GM12872 (cell line): Measurements from ENCODE around the gene ANP32A.

Experiments
- TF ChIP-seq, protein P1 (sequence below): IDR thresholded peaks from 3 replicates; pipeline ENCODE4 v1.5.1; 2011; ENCODE audit warnings: low read depth, mild to moderate bottlenecking, low read length, moderate library complexity; ENCODE audit not compliant: insufficient read depth

ANP32A gene

DNA sequence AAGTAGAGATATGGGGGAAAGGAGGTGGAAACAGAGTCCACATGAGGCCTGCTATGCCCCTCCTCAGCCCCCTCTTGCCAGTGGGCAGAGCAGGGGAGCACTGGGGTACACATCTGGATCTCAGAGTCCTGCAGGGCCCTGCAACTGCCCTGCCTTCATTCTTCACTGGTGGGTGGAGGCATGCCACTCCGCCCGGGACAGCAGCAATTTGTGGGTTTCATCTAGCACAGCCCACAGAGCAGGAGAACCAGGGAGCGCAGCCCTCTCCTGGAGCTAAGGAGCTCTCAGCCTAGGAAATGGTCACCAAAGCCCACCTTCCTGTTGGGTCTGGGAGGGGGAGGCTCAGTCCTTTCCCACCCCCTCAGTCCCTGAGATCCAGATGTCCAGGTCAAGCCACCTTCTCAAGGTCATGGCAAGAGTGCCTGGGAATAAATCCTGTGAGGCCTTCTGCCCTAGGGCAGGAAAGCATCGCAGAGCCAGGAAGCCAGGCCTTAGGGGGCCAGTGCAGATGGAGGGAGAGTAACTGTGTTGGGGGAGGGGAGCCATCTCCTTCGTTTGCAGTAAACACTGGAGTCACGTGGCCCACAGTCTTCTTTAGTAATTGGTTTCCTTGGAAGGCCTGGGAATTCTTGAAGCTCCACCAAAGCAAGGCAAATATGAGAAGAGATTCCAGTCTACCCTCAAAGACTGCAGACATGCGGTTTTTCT, 31.0 kb downstream of the ANP32A start:
- TF ChIP-seq, protein P1, sequence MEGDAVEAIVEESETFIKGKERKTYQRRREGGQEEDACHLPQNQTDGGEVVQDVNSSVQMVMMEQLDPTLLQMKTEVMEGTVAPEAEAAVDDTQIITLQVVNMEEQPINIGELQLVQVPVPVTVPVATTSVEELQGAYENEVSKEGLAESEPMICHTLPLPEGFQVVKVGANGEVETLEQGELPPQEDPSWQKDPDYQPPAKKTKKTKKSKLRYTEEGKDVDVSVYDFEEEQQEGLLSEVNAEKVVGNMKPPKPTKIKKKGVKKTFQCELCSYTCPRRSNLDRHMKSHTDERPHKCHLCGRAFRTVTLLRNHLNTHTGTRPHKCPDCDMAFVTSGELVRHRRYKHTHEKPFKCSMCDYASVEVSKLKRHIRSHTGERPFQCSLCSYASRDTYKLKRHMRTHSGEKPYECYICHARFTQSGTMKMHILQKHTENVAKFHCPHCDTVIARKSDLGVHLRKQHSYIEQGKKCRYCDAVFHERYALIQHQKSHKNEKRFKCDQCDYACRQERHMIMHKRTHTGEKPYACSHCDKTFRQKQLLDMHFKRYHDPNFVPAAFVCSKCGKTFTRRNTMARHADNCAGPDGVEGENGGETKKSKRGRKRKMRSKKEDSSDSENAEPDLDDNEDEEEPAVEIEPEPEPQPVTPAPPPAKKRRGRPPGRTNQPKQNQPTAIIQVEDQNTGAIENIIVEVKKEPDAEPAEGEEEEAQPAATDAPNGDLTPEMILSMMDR, result no peak

DNA sequence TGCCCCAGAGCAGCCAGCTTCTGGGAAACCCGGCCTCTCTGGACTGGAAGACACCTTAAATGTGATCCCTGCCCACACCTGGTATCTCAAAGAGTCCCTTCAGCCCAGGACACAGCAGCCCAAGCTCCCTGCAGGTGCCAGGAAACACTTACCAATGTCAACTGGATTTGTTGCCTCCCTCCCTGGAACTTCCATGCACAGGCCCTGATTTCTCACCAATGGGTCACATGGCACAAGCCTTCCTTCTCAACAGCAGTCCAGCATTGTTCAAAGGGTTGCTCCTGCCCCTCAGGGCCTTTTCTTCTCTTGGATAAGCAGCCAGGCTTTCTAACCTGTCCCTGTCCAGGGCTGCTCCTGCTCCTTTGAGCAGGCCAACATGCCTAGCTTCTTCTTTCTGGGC, 31.6 kb downstream of the ANP32A start:
- TF ChIP-seq, protein P1, result no peak

- TF ChIP-seq, protein P1, result no peak
Observed at GRCh38 chr15:68788264-68788624, 32.5 kb downstream of the ANP32A start.

DNA sequence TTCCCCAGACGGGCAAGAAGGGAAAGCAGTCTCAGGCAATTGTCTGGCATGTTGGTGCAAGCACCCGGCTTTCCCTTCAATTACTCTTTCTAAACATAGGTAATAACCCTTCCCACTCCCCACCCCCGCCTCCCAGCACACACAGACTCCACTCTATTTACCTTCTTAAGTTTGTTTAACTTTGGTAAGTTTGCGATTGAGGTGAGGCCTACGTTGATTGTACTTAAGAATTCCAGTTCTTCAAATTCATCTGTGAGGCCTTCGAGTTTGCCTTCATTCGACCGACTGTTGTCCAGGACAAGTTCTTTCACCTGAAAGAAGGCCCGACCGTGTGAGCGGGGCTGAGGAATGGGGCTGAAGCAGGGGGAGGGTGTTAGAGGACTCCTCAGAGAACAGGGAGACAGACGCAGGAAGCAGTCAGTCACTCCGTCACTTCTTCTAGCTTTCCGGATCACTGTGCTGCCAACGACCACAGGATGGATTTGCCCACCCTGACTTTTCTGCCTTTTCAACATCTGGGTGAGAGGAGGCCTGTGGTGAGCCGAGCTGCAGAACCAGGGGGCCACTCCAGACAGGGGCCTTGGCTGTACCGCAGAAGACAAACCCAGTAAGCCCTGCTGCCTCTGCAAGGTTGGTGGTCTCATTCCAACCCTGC, 33.0 kb downstream of the ANP32A start:
- TF ChIP-seq, protein P1, result no peak

GRCh38 chr15:68786753-68787152, 33.9 kb downstream of the ANP32A start:
- TF ChIP-seq, protein P1, result no peak

GRCh38 chr15:68785541-68785940, 35.2 kb downstream of the ANP32A start:
- TF ChIP-seq, protein P1, result no peak

DNA sequence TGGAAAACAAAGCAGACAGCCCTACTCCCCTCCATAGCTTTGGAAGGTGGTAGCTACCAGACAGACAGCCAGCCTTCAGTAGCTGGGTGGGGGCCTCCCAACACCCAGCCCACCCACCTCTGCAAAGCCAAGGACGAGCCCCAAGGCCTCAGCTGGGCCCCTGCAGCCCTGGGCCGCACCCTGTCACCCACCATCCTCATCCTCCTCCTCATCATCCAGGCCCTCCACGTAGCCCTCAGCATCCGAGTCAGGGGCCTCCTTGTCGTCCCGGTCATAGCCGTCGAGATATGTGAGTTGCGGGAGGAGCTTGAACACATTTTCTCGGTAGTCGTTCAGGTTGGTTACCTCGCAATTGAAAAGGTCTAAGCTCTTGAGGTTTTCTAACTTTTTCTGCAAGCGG, 36.5 kb downstream of the ANP32A start:
- TF ChIP-seq, protein P1, result no peak
